Gastrocnemius medialis (tissue), 4 donors: ENCODE data around the gene ARID1B.

ENCODE experiments used
- CTCF ChIP-seq, 5 experiments: fragments of 450-650 bp in 3 of 5; fragments of 200-600 bp in 2 of 5; sonication (generic) in 2 of 5; IDR thresholded peaks in 4 of 5; conservative IDR thresholded peaks in 1 of 5; 1 replicate in 4 of 5; 2 replicates in 1 of 5; pipeline ENCODE4 v1.5.1; 2016 to 2019; ENCODE audit warnings: antibody characterized with exemption in 5 of 5, mild to moderate bottlenecking in 3 of 5, moderate library complexity in 3 of 5
- POLR2A ChIP-seq, 2 donors: fragments of 450-650 bp; IDR thresholded peaks; one replicate each; pipeline ENCODE4 v1.6.1; 2017; ENCODE audit warnings: antibody characterized with exemption in 2 of 2, mild to moderate bottlenecking in 2 of 2, moderate library complexity in 2 of 2

- TF ChIP-seq CTCF (IDR thresholded peaks at IDR 0.05 in 4 of 5, conservative IDR thresholded peaks at IDR 0.05 in 1 of 5) (no peak), POLR2A (IDR thresholded peaks at IDR 0.05) (no peak)
Observed at GRCh38 chr6:157133856-157134255, 356.7 kb downstream of the ARID1B start.
